Pulmonary artery endothelial cell (primary cell): ENCODE measurements around the gene SETD3. TPM values are rescaled to one million over a fixed set of nuclear protein-coding genes. Genes with fewer than 3 reads are reported as not detected.

Experiments
- DNase-seq: peaks from one replicate; pipeline ENCODE4 v3.0.0-alpha.2; 2011; ENCODE audit warnings: low read depth, low spot score
- total RNA-seq: library from RNA; depleted of rRNA; stranded (reverse); fragments of >200 nt; gene quantifications from 2 replicates; pipeline ENCODE4 v1.2.3, GENCODE V29; 2014

Gene SETD3
- 54.1 and 73.4 TPM in 2 replicates for total RNA-seq

GRCh38 chr14:99479906-99480869, at the start of gene SETD3:
TSS of gene SETD3 (minus strand) at chr14:99480859. CDS start at chr14:99465805, 15,054 bp downstream.
- no peak for DNase-seq

- peak; percentile 27 for DNase-seq
Observed at GRCh38 chr14:99529899-99530298, 49.2 kb upstream of the SETD3 start.

- no peak for DNase-seq
Observed at GRCh38 chr14:99527427-99528076, 46.9 kb upstream of the SETD3 start.

GRCh38 chr14:99527026-99527425, 46.4 kb upstream of the SETD3 start:
- no peak for DNase-seq

- no peak for DNase-seq
Observed at GRCh38 chr14:99525699-99526080, 45.0 kb upstream of the SETD3 start.

GRCh38 chr14:99524804-99525698, 44.4 kb upstream of the SETD3 start:
- no peak for DNase-seq

GRCh38 chr14:99524091-99524661, 43.5 kb upstream of the SETD3 start:
- DNase-seq = no peak

- no peak for DNase-seq
Observed at GRCh38 chr14:99523704-99524055, 43.0 kb upstream of the SETD3 start.

GRCh38 chr14:99522934-99523703, 42.5 kb upstream of the SETD3 start:
- no peak for DNase-seq

GRCh38 chr14:99522457-99522891, 41.8 kb upstream of the SETD3 start:
- DNase-seq = no peak

GRCh38 chr14:99522025-99522401, 41.4 kb upstream of the SETD3 start:
- no peak for DNase-seq

GRCh38 chr14:99521176-99522024, 40.7 kb upstream of the SETD3 start:
- DNase-seq = no peak

GRCh38 chr14:99520571-99521081, 40.0 kb upstream of the SETD3 start:
- no peak for DNase-seq

- DNase-seq = no peak
Observed at GRCh38 chr14:99519931-99520421, 39.3 kb upstream of the SETD3 start.

GRCh38 chr14:99519347-99519881, 38.8 kb upstream of the SETD3 start:
- no peak for DNase-seq

GRCh38 chr14:99518441-99519346, 38.0 kb upstream of the SETD3 start:
- no peak for DNase-seq

- no peak for DNase-seq
Observed at GRCh38 chr14:99517643-99518381, 37.2 kb upstream of the SETD3 start.
